Measurements from ENCODE around the gene CDNF. TPM values are rescaled to one million over a fixed set of nuclear protein-coding genes. Genes with fewer than 3 reads are reported as not detected.

The CDNF gene
- total RNA-seq, 1 experiment from 2014 or later, result 0.34 TPM

GRCh38 chr10:14776546-14776945, 61.3 kb downstream of the CDNF start:
- POLR2A ChIA-PET (ENCODE audit: low non-redundant PET), result no interaction called here
- BruUV-seq (replicated peaks), result no TSS peak
- peaks cover 3% of the 10 kb centered on the region for H3K27me3 ChIP-seq (replicated peaks; ENCODE audit: insufficient read depth, low read depth, low read length, poor library complexity)
- no peak for DNase-seq (ENCODE audit: low spot score)
- H3K9me3 ChIP-seq (ENCODE audit: low read depth, low read length, poor library complexity, severe bottlenecking), result no peaks in the 10 kb centered on the region
- H3K36me3 ChIP-seq (ENCODE audit: insufficient read depth, low read length, poor library complexity, severe bottlenecking), result no peaks in the 10 kb centered on the region
- CTCF ChIA-PET, result no interaction called here
- intact Hi-C loops (cut with micrococcal nuclease; ENCODE audit: unreplicated experiment), result no loop called here
- no peak overlapping the region for H3K4me3 ChIP-seq (ENCODE audit: low read depth, low read length, poor library complexity, severe bottlenecking)
- TF ChIP-seq EZH2 (IDR thresholded peaks at IDR 0.05; ENCODE audit: borderline replicate concordance, low read depth, low read length, poor library complexity, severe bottlenecking), result no peak
- no peaks in the 10 kb centered on the region for H3K4me1 ChIP-seq (ENCODE audit: insufficient read depth, low read length, poor library complexity, severe bottlenecking)
- no peak overlapping the region for H3K27ac ChIP-seq (ENCODE audit: low read depth, low read length, poor library complexity, severe bottlenecking)

GRCh38 chr10:14775656-14776055, 62.2 kb downstream of the CDNF start:
- intact Hi-C loops (cut with micrococcal nuclease; ENCODE audit: unreplicated experiment), result no loop called here
- H3K4me1 ChIP-seq (ENCODE audit: insufficient read depth, low read length, poor library complexity, severe bottlenecking), result no peaks in the 10 kb centered on the region
- no peak for DNase-seq (ENCODE audit: low spot score)
- H3K27ac ChIP-seq (ENCODE audit: low read depth, low read length, poor library complexity, severe bottlenecking), result no peak overlapping the region
- CTCF ChIA-PET, result no interaction called here
- H3K4me3 ChIP-seq (ENCODE audit: low read depth, low read length, poor library complexity, severe bottlenecking), result no peak overlapping the region
- POLR2A ChIA-PET (ENCODE audit: low non-redundant PET), result no interaction called here
- TF ChIP-seq EZH2 (IDR thresholded peaks at IDR 0.05; ENCODE audit: borderline replicate concordance, low read depth, low read length, poor library complexity, severe bottlenecking) (no peak), CTCF (conservative IDR thresholded peaks at IDR 0.05; ENCODE audit: low read depth, low read length) (no peak)
- no peaks in the 10 kb centered on the region for H3K36me3 ChIP-seq (ENCODE audit: insufficient read depth, low read length, poor library complexity, severe bottlenecking)
- no TSS peak for BruUV-seq (replicated peaks)
- H3K9me3 ChIP-seq (ENCODE audit: low read depth, low read length, poor library complexity, severe bottlenecking), result no peaks in the 10 kb centered on the region
- peaks cover 3% of the 10 kb centered on the region for H3K27me3 ChIP-seq (replicated peaks; ENCODE audit: insufficient read depth, low read depth, low read length, poor library complexity)

- BruUV-seq (replicated peaks), result no TSS peak
- ChIA-PET POLR2A (ENCODE audit: low non-redundant PET) (no interaction called here), CTCF (no interaction called here)
- TF ChIP-seq EZH2 (IDR thresholded peaks at IDR 0.05; ENCODE audit: borderline replicate concordance, low read depth, low read length, poor library complexity, severe bottlenecking), result no peak
- TF ChIP-seq CTCF (conservative IDR thresholded peaks at IDR 0.05; ENCODE audit: low read depth, low read length), result no peak
- H3K27me3 ChIP-seq (replicated peaks; ENCODE audit: insufficient read depth, low read depth, low read length, poor library complexity), result peaks cover 5% of the 10 kb centered on the region
- intact Hi-C loops (cut with micrococcal nuclease; ENCODE audit: unreplicated experiment), result no loop called here
- H3K9me3 ChIP-seq (ENCODE audit: low read depth, low read length, poor library complexity, severe bottlenecking), result no peaks in the 10 kb centered on the region
- no peak within 1 kb of the TSS for H3K4me3 ChIP-seq (ENCODE audit: low read depth, low read length, poor library complexity, severe bottlenecking)
- H3K4me1 ChIP-seq (ENCODE audit: insufficient read depth, low read length, poor library complexity, severe bottlenecking), result no peaks in the 10 kb centered on the region
- H3K36me3 ChIP-seq (ENCODE audit: insufficient read depth, low read length, poor library complexity, severe bottlenecking), result no peaks in the 10 kb centered on the region
- no peak within 1 kb of the TSS for H3K27ac ChIP-seq (ENCODE audit: low read depth, low read length, poor library complexity, severe bottlenecking)
- no peak for DNase-seq (ENCODE audit: low spot score)
Observed at GRCh38 chr10:14774797-14775196, 63.0 kb downstream of the CDNF start, which contains the start of gene FAM107B. TSS of gene FAM107B (minus strand) at chr10:14774897. CDS start at chr10:14774663, 234 bp downstream.

- Histone ChIP-seq H3K27ac (ENCODE audit: low read depth, low read length, poor library complexity, severe bottlenecking) (no peak overlapping the region), H3K36me3 (ENCODE audit: insufficient read depth, low read length, poor library complexity, severe bottlenecking) (no peaks in the 10 kb centered on the region), H3K27me3 (replicated peaks; ENCODE audit: insufficient read depth, low read depth, low read length, poor library complexity) (peaks cover 7% of the 10 kb centered on the region), H3K9me3 (ENCODE audit: low read depth, low read length, poor library complexity, severe bottlenecking) (no peaks in the 10 kb centered on the region), H3K4me3 (ENCODE audit: low read depth, low read length, poor library complexity, severe bottlenecking) (no peak overlapping the region), H3K4me1 (ENCODE audit: insufficient read depth, low read length, poor library complexity, severe bottlenecking) (no peaks in the 10 kb centered on the region)
- TF ChIP-seq EZH2 (IDR thresholded peaks at IDR 0.05; ENCODE audit: borderline replicate concordance, low read depth, low read length, poor library complexity, severe bottlenecking) (no peak), CTCF (conservative IDR thresholded peaks at IDR 0.05; ENCODE audit: low read depth, low read length) (no peak)
- ChIA-PET CTCF (no interaction called here), POLR2A (ENCODE audit: low non-redundant PET) (no interaction called here)
- no TSS peak for BruUV-seq (replicated peaks)
- no peak for DNase-seq (ENCODE audit: low spot score)
- intact Hi-C loops (cut with micrococcal nuclease; ENCODE audit: unreplicated experiment), result no loop called here
Observed at GRCh38 chr10:14774214-14774580, 63.6 kb downstream of the CDNF start.

Data from A673 (cell line).